ENCODE data around the gene SETD6.

GRCh38 chr16:58492735-58493134, 22.6 kb upstream of the SETD6 start:
- TF ChIP-seq CTCF (conservative IDR thresholded peaks at IDR 0.05; ENCODE audit: low read length) (no peak), EZH2phosphoT487 (IDR thresholded peaks at IDR 0.05; ENCODE audit: borderline replicate concordance) (no peak)

Measured in Loucy (cell line).